Neural progenitor cell (in vitro differentiated cells): ENCODE measurements around the gene KRTAP19-1.

Experiments
- CTCF ChIP-seq: fragments of 200-600 bp; sonication (generic); IDR thresholded peaks from 2 replicates; pipeline ENCODE4 v1.5.1; 2017; ENCODE audit warnings: antibody characterized with exemption, mild to moderate bottlenecking
- EZH2 ChIP-seq: fragments of 200-600 bp; sonication (generic); IDR thresholded peaks from 2 replicates; pipeline ENCODE4 v1.6.1; 2017; ENCODE audit warnings: antibody characterized with exemption, mild to moderate bottlenecking, moderate library complexity

- TF ChIP-seq CTCF (no peak), EZH2 (no peak)
Measured at GRCh38 chr21:30448514-30448913, 31.7 kb downstream of the KRTAP19-1 start.
